Stimulated activated CD8-positive, alpha-beta memory T cell treated with anti-CD3 and anti-CD28 coated beads, Interleukin-7, amount 100 ng/mL, for 24 hours (primary cell): ENCODE results near the gene POLR2F.
"Not testable (repeated sequence)": the region's sequence is repeated elsewhere in the genome, so short reads cannot be mapped to it uniquely, and the experiment has no call there.

Source experiments
- DNase-seq: peaks from one replicate; pipeline ENCODE4 v3.0.0-alpha.2; 2020; ENCODE audit warnings: low read depth

Gene POLR2F

GRCh38 chr22:37925767-37926166 lies 27.7 kb upstream of the POLR2F start:
- no peak for DNase-seq

DNA sequence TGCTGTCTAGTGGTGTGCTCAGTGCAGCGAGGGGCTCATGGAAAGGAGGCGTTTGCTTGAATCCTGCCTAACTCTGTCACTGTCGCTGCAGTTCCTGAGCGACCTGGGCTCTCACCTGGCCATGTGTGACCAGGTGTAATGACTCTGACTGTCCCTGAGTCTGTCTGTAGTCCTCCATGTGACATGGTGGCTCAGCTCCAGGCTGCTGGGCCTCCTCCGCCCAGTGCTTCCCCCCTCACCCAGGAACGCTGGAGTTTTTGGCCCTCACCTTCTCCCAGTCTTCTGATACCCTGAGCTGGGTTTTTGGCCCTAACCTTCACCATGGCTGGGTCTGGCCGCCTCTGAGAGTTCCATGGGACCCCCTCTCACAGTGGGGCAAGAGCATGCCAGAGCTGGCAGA lies 27.1 kb upstream of the POLR2F start:
- no peak for DNase-seq

GRCh38 chr22:37926771-37927636 lies 26.5 kb upstream of the POLR2F start:
- DNase-seq, result no peak

DNA sequence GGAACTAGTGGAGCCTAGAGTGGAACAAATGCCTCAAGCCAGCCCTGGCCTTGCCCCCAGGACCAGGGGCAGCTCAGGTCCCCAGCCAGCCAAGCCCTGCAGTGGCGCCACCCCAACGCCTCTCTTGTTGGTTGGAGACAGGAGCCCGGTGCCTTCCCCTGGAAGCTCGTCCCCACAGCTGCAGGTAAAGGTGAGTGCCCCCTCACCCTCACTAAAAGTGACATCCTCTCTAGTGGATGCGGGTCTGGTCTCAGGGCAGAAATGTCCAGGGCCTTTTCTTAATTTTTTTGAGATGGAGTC lies 25.9 kb upstream of the POLR2F start:
- DNase-seq, result no peak

DNA sequence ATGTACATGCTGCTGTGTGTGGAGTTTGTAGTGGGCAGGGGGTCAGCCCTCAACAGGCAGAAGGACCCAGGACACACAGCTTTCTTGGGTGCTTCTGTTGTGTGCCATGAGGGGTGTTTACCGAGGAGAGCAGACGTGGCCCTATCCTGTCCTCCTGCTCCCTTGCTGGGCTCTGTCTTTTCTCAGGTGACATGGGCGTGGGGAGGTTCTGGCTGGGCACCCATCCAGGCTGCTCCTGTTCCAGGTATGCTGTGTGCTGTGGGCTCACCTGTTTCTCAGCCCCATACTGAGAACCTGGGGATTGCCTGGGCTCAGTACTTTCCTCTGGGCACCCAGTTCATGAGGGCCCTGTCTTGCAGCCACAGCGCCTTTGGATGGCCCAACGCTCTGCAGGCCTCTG lies 24.1 kb upstream of the POLR2F start:
- DNase-seq, result no peak

- DNase-seq, result no peak
Measured at GRCh38 chr22:37930270-37930951, 23.1 kb upstream of the POLR2F start.

- DNase-seq, result no peak
Measured at GRCh38 chr22:37930952-37931440, 22.5 kb upstream of the POLR2F start.

GRCh38 chr22:37931893-37932389 lies 21.6 kb upstream of the POLR2F start:
- no peak for DNase-seq

DNA sequence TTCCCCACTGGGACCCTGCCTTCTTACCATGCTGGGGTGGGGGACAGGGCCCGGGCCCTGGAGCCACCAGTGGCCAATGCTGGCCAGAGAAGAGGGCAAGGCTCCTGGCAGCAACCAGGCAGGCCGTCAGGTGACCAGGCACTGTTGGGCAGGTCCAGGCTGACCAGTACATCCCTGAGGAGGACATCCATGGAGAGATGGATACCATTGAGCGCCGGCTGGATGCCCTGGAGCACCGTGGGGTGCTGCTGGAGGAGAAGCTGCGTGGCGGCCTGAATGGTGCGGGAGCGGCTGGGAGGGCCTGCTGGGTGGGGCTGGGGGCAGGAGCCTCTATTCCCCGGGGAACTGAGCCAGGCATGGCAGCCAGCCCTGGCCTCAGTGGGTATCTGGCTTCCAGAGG lies 21.1 kb upstream of the POLR2F start:
- DNase-seq, result no peak

DNA sequence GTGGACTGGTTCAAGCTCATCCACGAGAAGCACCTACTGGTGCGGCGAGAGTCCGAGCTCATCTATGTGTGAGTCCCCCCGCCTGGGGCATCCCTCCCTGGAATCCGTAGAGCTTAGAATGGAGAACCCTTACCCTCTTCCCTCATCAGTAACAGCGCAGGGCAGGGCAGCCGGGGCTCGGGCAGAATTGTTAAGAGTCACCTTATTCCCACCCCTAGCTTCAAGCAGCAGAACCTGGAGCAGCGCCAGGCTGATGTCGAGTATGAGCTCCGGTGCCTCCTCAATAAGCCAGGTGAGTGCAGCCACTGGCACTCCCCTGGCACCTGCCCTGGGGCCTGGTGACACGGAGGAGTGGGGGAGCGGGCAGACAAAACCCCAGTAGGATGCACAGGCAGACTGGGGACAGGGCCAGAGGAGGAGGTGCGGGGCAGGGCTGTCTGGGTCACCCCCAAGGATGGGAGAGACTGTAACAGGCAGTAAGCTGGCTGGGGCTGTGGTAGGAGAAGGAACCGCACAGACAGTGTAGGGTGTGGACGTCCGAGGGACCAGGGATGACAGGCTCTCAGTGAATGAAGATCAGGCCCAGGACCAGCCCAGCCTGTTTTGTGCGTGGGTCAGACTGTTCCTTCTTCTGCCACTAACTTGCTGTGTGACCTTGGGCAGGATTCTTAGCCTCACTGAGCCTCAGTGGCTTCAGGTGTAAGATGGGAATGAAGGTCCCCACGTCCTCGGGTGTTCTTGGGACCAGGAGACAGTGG lies 20.5 kb upstream of the POLR2F start:
- DNase-seq, result no peak

GRCh38 chr22:37933711-37934376 lies 19.7 kb upstream of the POLR2F start:
- DNase-seq, result peak; percentile 64

DNA sequence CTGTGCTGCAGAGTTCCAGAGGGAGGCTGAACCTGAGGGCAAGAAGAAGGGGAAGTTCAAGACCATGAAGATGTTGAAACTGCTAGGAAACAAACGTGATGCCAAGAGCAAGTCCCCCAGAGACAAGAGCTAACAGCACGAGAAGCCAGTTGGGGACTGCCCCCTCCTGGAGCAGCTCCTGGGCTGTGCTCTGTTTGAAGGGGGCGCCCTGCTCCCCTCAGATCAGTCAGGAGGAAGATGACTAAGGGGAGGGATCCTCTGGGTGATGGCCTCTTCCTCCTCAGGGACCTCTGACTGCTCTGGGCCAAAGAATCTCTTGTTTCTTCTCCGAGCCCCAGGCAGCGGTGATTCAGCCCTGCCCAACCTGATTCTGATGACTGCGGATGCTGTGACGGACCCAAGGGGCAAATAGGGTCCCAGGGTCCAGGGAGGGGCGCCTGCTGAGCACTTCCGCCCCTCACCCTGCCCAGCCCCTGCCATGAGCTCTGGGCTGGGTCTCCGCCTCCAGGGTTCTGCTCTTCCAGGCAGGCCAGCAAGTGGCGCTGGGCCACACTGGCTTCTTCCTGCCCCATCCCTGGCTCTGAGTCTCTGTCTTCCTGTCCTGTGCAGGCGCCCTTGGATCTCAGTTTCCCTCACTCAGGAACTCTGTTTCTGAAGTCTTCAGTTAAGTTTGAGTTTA lies 12.7 kb upstream of the POLR2F start:
- DNase-seq, result no peak

DNA sequence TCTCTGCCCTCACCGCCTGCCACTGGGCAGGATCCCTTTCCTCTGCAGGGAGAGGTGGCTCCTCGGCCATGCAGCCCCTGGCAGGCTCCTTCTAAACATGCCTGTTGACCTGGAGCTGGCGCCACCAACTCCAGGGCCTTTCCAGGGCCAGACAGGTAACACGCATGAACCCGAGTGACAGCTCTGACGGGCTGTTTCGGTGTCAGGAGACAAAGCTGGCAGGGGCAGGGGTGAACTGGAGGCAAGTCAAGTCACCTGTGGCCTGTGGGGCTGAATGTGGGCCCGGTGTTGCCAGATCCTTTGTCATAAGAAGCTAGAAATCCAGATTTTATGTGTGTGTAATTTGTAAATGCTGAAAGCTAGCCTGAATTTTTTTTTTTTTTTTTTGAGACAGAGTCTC lies 11.4 kb upstream of the POLR2F start:
- no peak for DNase-seq

- DNase-seq, result no peak
Measured at GRCh38 chr22:37943136-37943824, 10.2 kb upstream of the POLR2F start.

GRCh38 chr22:37943825-37944198 lies 9.7 kb upstream of the POLR2F start:
- DNase-seq, result no peak

- DNase-seq, result not testable (repeated sequence)
Measured at GRCh38 chr22:37944423-37944822, 9.1 kb upstream of the POLR2F start.

GRCh38 chr22:37947142-37947795 lies 6.2 kb upstream of the POLR2F start:
- not testable (repeated sequence) for DNase-seq

DNA sequence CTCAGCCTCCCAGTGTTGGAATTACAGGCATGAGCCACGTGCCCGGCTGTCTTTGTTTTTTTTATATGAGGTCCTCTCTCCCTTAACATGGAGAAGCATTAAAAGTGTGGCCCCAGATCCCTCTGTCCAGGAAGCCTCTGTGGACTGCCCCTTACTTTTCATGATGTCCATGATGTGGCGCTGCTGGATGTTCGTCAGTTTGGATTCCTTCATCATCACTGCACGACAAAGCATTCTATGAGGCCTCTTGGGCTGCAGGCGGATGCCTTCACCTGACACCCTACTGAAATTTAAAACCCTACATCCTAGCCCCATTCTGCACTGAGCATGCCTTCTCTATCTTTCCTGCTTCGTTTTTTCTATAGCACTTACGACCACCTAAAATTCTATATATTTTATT lies 2.2 kb upstream of the POLR2F start:
- DNase-seq, result no peak

DNA sequence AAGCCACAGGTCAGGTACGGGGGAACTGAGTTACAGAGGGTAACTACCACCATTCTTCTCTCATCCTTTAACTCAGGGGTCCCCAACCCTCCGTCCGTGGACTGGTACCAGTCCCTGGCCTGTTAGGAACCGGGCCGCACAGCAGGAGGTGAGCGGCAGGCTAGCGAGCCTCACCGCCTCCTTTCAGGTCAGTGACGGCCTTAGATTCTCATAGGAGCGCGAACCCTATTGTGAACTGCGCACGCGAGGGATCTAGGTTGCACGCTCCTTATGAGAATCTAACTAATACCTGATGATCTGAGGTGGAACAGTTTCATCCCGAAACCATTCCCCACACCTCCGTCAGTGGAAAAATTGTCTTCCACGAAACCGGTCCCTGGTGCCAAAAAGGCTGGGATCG lies 870 bp upstream of the POLR2F start:
- not testable (repeated sequence) for DNase-seq

GRCh38 chr22:37953062-37953436 lies 450 bp upstream of the POLR2F start:
- no peak for DNase-seq
